B cell (primary cell): ENCODE measurements around the gene DCDC1.
A peak's percentile ranks its signal among the peaks of the same experiment; 100 is the strongest.

Source experiments
- CTCF ChIP-seq: fragments of 200-600 bp; IDR thresholded peaks from one replicate; pipeline ENCODE4 v1.8.0; 2022; ENCODE audit warnings: antibody characterized with exemption, mild to moderate bottlenecking
- EZH2 ChIP-seq: IDR thresholded peaks from 2 replicates; pipeline ENCODE4 v1.6.1; 2012; ENCODE audit warnings: borderline replicate concordance, low read depth, mild to moderate bottlenecking, moderate library complexity, low read length; ENCODE audit not compliant: insufficient read depth, poor library complexity, severe bottlenecking

- TF ChIP-seq CTCF (peak; percentile 43), EZH2 (no peak)
Observed at GRCh38 chr11:31160504-31161422, 208.8 kb downstream of the DCDC1 start.
